Esophagus muscularis mucosa (tissue), 3 donors: ENCODE results near the gene SERPING1.

Experiments used
- POLR2A ChIP-seq: fragments of 450-650 bp; IDR thresholded peaks from one replicate; pipeline ENCODE4 v1.6.1; 2017; ENCODE audit warnings: antibody characterized with exemption, moderate library complexity, mild to moderate bottlenecking, low read depth
- POLR2AphosphoS5 ChIP-seq, 2 donors: sonication (generic); formaldehyde crosslinking; IDR thresholded peaks; one replicate each; pipeline ENCODE4 v1.6.1; 2017; ENCODE audit warnings: antibody characterized with exemption in 2 of 2
- TF ChIP-seq, protein P1 (sequence below), 3 experiments: fragments of 200-600 bp in 2 of 3; fragments of 450-650 bp in 1 of 3; sonication (generic) in 2 of 3; IDR thresholded peaks; one replicate each; pipeline ENCODE4 v1.5.1; 2017 to 2019; ENCODE audit warnings: antibody characterized with exemption in 3 of 3, mild to moderate bottlenecking in 2 of 3, moderate library complexity in 1 of 3

DNA sequence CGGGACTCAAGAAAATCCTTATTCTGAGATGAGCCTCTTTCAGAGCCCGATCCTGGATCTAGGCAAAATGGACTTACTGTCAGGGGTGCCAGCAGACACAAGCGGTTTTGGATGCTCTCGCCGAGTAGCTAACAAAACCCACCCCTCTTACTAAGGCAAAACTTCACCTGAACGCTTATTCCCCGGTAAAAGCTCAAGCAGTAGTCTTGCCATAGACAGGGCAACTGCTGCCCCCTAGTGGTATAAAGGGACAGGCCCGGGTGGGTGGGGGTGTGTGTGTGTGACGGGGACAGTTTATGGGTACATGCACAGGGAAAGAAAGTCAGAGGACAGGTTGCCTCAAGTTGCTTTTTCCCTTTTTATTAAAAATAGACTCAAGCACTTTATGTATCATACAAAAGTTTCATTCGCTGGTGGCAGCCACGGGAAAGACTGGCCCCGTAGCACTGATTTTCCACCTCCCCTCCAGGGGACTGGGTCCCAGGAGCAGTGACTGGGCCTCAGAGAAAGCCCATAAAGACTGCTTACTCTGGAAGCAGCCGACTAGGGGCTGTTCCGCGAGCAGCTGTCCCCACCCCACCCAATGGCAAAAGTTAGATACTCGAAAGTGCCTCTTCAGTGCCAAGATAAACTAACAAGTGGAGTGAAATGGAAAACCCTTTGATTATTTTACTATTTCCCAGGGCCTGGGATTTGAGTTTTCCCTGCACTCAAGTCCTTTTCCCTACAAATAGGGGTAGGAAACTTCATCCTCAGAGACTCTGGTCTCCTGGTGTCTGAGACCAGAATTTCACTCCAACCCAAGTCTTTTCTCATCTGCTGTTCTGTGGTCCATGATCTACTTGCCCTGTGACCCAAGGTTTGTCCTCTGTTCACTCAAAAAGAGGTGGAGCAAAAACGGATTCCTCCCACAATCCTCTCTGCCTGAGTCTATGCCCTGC is 47.5 kb downstream of the SERPING1 start:
- TF ChIP-seq, protein P1, sequence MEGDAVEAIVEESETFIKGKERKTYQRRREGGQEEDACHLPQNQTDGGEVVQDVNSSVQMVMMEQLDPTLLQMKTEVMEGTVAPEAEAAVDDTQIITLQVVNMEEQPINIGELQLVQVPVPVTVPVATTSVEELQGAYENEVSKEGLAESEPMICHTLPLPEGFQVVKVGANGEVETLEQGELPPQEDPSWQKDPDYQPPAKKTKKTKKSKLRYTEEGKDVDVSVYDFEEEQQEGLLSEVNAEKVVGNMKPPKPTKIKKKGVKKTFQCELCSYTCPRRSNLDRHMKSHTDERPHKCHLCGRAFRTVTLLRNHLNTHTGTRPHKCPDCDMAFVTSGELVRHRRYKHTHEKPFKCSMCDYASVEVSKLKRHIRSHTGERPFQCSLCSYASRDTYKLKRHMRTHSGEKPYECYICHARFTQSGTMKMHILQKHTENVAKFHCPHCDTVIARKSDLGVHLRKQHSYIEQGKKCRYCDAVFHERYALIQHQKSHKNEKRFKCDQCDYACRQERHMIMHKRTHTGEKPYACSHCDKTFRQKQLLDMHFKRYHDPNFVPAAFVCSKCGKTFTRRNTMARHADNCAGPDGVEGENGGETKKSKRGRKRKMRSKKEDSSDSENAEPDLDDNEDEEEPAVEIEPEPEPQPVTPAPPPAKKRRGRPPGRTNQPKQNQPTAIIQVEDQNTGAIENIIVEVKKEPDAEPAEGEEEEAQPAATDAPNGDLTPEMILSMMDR (IDR thresholded peaks at IDR 0.05): peak; percentile 76 to 93 (median 82)
- TF ChIP-seq POLR2A (no peak), POLR2AphosphoS5 (IDR thresholded peaks at IDR 0.05) (no peak)
